ENCODE measurements around the gene WWOX.

- TF ChIP-seq POLR2AphosphoS5 (IDR thresholded peaks at IDR 0.05; ENCODE audit: borderline replicate concordance, low read depth, low read length) (no peak), FOXP2 (optimal IDR thresholded peaks at IDR 0.05; ENCODE audit: control extremely low read depth, extremely low read length, insufficient read depth) (no peak)
These were observed 714.3 kb downstream of the WWOX start for GRCh38 chr16:78813661-78814311.

Data from SK-N-MC (cell line).